ENCODE measurements around the gene PVALEF.

PVALEF gene

DNA sequence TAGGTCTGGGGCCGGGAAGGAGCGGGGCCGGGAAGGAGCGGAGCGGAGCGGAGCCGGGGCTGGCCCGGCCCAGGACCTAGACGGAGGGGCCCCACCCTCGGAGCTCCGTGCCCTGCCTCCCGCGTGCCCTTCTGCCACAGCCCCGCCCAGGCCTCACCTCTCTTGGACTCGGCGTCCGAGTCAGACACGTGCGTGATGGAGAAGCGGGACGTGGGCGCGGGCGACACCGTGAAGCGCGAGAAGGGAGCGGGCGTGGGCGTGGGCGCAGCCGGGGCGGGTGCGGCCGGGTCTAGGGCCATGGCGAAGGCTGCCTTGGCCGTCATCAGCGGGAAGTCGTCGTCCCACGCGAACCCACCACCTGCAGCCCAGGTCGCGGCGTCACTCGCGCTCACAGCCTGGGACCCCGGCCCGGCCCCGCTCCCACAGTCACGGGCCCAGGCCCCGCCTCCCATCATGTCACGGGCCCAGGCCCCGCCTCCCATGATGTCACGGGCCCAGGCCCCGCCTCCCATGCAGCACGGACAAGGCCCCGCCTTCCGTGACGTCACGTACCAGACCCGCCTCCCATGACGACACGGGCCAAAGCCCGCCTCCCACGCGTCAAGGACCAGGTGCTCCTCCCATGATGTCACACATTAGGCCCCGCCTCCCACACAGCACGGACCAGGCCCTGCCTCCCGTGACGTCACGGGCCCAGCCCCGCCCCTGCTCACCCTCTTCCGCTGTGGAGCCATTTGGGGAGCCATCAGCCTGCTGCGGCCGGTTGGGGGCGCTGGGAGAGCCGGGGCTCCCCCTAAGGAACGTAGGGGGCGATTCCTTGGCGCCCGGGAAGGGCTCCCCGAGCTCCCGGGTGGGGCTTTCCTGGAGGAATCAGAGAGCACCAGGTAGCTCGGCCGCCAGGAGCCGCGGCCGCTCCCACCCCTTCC lies 45.8 kb upstream of the PVALEF start:
- TF ChIP-seq, protein P1, sequence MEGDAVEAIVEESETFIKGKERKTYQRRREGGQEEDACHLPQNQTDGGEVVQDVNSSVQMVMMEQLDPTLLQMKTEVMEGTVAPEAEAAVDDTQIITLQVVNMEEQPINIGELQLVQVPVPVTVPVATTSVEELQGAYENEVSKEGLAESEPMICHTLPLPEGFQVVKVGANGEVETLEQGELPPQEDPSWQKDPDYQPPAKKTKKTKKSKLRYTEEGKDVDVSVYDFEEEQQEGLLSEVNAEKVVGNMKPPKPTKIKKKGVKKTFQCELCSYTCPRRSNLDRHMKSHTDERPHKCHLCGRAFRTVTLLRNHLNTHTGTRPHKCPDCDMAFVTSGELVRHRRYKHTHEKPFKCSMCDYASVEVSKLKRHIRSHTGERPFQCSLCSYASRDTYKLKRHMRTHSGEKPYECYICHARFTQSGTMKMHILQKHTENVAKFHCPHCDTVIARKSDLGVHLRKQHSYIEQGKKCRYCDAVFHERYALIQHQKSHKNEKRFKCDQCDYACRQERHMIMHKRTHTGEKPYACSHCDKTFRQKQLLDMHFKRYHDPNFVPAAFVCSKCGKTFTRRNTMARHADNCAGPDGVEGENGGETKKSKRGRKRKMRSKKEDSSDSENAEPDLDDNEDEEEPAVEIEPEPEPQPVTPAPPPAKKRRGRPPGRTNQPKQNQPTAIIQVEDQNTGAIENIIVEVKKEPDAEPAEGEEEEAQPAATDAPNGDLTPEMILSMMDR (IDR thresholded peaks at IDR 0.05; ENCODE audit: low read depth, low read length) = no peak
- H3K4me3 ChIP-seq (ENCODE audit: low read depth, low read length) = no peak overlapping the region
- peak; percentile 92 for DNase-seq

DNA sequence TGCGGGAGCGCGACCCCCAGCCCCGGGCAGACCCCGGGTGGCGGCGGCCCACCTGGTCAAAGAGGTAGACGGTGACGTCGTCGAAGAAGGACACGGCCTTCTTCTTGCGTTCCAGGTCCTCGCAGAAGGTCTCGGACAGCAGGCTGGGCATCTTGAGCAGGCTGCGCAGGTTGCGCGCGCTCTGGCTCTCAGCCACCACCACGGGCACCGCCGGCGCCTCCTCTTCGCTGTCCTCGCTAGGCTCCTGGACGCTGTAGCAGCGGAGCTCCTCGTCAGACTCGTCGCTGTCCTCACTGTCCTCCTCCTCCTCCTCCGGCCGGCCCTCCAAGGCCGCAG lies 45.2 kb upstream of the PVALEF start:
- TF ChIP-seq, protein P1 (IDR thresholded peaks at IDR 0.05; ENCODE audit: low read depth, low read length) = no peak
- Histone ChIP-seq H3K36me3 (0 out of 2 replicates have a peak, but pooled peaks cover 2% of the 10 kb centered on the region), H3K4me3 (ENCODE audit: low read depth, low read length) (no peak overlapping the region), H3K27me3 (no peaks in the 10 kb centered on the region), H3K9me3 (no peaks in the 10 kb centered on the region), H3K4me1 (peaks cover 6% of the 10 kb centered on the region)
- DNase-seq = no peak

More for the DNA sequence above, 45.8 kb upstream of the PVALEF start:
- Histone ChIP-seq H3K27me3 (no peaks in the 10 kb centered on the region), H3K9me3 (no peaks in the 10 kb centered on the region), H3K4me1 (peaks cover 6% of the 10 kb centered on the region), H3K36me3 (0 out of 2 replicates have a peak, but pooled peaks cover 2% of the 10 kb centered on the region)

DNA sequence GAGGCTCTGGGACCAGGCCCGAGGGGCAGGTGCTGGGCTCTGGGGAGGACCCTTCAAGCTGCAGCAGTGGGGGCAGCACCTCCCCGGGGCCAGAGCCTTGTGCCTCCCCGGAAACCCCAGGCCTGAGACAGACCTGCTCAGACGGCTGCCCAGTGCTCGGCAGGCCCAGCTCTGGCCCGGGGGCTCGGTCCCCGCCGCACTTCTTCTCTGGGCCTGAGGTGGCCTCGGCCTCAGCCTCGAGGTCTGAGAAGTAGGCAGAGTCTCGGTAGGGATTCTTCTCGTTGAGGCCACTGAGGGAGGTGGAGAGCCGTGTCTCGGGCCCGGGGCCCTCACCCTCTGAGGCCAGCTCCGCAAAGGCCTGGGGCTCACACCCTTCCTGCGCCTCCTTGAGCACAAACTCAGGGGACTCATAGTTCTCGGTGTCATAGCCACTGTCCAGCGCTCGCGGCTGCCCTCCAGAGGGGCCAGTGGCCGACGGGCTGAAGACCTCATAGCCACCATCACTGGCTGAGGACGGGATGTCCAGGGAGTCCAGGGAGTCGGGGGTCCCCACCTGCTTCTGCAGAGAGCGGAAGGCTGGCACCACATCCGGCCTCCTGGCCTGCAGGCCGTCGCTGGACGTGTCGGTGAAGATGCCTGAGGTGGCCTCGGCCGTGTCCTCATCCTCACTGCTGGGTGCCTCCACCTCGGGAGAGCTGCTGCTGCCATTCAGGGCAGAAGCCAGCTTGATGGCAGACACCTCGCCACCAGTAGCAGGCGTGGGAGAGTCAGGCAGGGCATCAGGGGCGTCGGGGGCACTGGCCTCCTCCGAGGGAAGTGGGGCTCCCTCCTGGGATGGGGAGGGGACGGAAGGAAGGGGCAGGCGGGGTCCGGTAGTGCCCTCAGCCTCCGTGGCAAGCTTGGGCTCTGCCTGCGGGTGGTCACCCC lies 44.3 kb upstream of the PVALEF start:
- no peak for DNase-seq
- TF ChIP-seq, protein P1 (IDR thresholded peaks at IDR 0.05; ENCODE audit: low read depth, low read length) = no peak
- 0 out of 2 replicates have a peak, but pooled peaks cover 2% of the 10 kb centered on the region for H3K36me3 ChIP-seq
- no peaks in the 10 kb centered on the region for H3K27me3 ChIP-seq
- no peaks in the 10 kb centered on the region for H3K9me3 ChIP-seq
- peaks cover 11% of the 10 kb centered on the region for H3K4me1 ChIP-seq
- H3K4me3 ChIP-seq (ENCODE audit: low read depth, low read length) = no peak overlapping the region

DNA sequence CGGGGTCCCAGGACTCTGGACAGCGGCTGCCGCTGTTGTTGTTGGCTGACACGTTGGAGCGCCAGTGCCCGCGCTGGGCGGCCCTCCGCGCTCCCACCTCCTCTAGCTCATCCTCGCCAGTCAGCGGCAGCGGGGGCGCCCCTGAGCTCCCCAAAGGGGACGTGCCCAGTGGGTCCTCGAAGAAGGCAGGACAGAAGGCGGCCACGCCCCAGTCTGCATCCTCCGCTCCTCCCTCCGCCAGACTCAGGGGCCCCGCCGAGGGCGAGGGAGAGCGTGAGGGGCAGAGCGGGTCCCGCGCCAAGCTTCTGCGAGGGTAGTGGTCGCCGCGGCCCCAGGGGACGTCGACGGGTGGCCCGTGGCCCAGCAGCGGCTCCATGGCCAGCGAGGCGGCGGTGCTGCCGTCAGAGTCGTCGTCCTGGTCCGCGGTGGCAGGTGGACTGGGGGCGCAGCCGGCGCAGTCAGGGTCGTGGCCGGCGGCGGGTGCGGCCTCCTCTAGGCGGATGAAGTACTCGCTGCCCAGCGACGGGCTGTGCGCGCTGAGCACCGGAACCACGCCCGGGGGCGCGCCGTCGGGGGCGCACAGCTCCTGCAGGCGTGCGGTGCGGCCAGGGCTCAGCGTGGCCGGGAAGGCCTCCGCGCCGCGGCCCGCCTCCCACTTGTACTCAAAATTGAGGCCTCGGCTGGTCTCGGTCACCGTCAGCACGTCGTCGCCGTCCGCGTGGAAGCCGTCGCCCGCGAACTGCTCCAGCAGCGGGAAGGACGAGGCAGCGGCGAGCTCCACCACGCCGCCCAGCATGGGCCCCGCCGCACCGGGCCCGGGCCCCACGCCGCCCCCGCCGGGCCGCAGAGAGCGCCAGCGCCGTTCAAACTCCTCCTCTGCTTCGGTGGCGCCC lies 43.2 kb upstream of the PVALEF start:
- H3K4me1 ChIP-seq = peaks cover 18% of the 10 kb centered on the region
- no peaks in the 10 kb centered on the region for H3K27me3 ChIP-seq
- no peaks in the 10 kb centered on the region for H3K9me3 ChIP-seq
- H3K4me3 ChIP-seq (ENCODE audit: low read depth, low read length) = no peak overlapping the region
- H3K36me3 ChIP-seq = no peaks in the 10 kb centered on the region
- no peak for DNase-seq
- TF ChIP-seq, protein P1 (IDR thresholded peaks at IDR 0.05; ENCODE audit: low read depth, low read length) = no peak

DNA sequence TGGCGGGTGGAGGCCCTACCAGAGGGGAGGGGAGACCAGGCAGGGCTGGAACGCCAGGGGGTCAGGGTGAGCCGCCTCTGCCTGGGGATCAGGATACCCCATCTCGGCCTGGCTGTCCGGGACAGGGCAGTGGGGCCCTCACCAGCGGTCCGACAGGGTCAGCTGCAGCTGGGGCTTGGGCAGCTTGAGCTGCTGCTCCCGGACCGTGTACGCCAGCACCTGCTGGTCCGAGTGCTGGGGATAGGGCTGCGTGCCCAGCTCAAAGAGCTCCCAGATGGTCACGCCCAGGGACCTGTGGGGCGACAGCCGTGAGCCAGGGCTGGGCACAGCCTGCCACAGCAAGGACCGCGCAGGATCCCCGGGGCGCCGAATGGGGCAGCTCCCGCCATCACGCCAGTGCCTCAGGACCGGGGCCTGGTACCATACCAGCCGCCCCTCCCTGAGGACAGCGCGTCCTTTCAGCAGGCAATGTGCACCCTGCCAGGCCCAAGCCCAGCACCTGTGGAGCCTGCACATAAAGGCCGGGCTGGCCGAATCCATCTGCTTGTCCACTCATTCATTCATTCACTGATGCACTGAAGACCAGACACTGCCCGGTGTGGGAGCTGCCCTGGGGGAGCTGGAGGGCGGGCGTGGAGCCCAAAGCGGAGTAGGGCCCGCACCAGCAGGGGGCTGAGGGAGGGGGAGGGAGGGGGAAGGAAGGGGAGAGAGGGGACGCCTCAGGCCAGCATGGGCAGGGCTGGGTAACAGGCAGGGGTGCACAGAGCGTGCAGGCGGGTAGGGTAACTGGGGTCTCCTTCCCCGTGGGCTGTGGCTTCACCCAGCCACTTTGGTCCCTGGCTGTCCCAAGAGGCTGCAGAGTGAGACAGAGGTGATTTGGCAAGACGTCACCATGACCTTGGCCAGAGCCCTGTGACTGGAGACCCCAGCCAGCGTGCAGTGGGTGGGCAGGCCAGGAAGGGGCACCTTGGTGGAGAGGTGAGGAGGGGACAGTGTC lies 42.0 kb upstream of the PVALEF start:
- no peak overlapping the region for H3K4me3 ChIP-seq (ENCODE audit: low read depth, low read length)
- H3K4me1 ChIP-seq = peaks cover 15% of the 10 kb centered on the region
- H3K27me3 ChIP-seq = no peaks in the 10 kb centered on the region
- no peak for DNase-seq
- no peaks in the 10 kb centered on the region for H3K36me3 ChIP-seq
- no peaks in the 10 kb centered on the region for H3K9me3 ChIP-seq
- TF ChIP-seq, protein P1 (IDR thresholded peaks at IDR 0.05; ENCODE audit: low read depth, low read length) = no peak
